ENCODE data around the gene LITAFD. TPM values are rescaled to one million over a fixed set of nuclear protein-coding genes. Genes with fewer than 3 reads are reported as not detected.

Gene LITAFD
- total and polyA plus RNA-seq, 9 donors, result not detected

DNA sequence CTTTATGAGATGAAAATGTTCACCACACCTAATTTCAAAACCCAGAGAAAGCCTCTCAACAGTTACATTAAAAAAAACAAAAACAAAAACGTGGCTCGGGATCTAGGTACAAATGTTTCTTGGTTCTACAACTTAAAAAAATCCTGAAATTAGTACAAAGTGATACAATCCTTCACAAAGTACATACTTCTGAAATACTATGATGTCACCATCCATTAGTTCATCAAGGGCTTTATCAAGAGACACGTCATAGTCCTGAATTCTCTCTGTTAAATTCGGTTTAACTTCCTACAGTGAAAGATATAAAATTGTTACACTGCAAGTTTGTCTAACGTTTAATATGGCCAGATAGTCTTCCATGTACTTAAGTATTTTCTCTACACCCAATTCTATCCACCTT, 18.2 kb downstream of the LITAFD start:
- TF ChIP-seq EP300 (IDR thresholded peaks at IDR 0.05) (no peak), CTCF (IDR thresholded peaks at IDR 0.05) (no peak), POLR2A (IDR thresholded peaks at IDR 0.05) (no peak)
- no peak for DNase-seq
- no peak overlapping the region for H3K4me3 ChIP-seq
- intact Hi-C loops (cut with DNase I), result no loop called here
- no peaks in the 10 kb centered on the region for H3K36me3 ChIP-seq
- 67 to 74% (median 68%) methylated on average over 5 of the region's 5 CpGs for WGBS, 3 donors
- H3K4me1 ChIP-seq (ENCODE audit: insufficient read depth), result no peaks in the 10 kb centered on the region
- H3K9me3 ChIP-seq, result no peaks in the 10 kb centered on the region
- H3K27me3 ChIP-seq, result no peaks in the 10 kb centered on the region
- H3K27ac ChIP-seq, result no peak overlapping the region

GRCh38 chr16:8901320-8901861, 19.2 kb downstream of the LITAFD start:
- H3K36me3 ChIP-seq, result no peaks in the 10 kb centered on the region
- intact Hi-C loops (cut with DNase I), result no loop called here
- no peaks in the 10 kb centered on the region for H3K27me3 ChIP-seq
- WGBS, 3 donors, result 75 to 83% (median 76%) methylated on average over 13 of the region's 13 CpGs
- TF ChIP-seq CTCF (IDR thresholded peaks at IDR 0.05) (no peak), POLR2A (IDR thresholded peaks at IDR 0.05) (no peak), EP300 (IDR thresholded peaks at IDR 0.05) (no peak)
- DNase-seq, result no peak
- no peaks in the 10 kb centered on the region for H3K9me3 ChIP-seq
- no peaks in the 10 kb centered on the region for H3K4me1 ChIP-seq (ENCODE audit: insufficient read depth)
- no peak overlapping the region for H3K27ac ChIP-seq
- H3K4me3 ChIP-seq, result no peak overlapping the region

GRCh38 chr16:8903004-8903403, 20.9 kb downstream of the LITAFD start:
- H3K36me3 ChIP-seq, result no peaks in the 10 kb centered on the region

GRCh38 chr16:8904018-8904430, 21.9 kb downstream of the LITAFD start:
- H3K4me1 ChIP-seq (ENCODE audit: insufficient read depth), result no peaks in the 10 kb centered on the region
- no peak for TF ChIP-seq CTCF (IDR thresholded peaks at IDR 0.05)
- TF ChIP-seq EP300 (IDR thresholded peaks at IDR 0.05), result no peak
- TF ChIP-seq POLR2A (IDR thresholded peaks at IDR 0.05), result no peak
- no peak for DNase-seq
- intact Hi-C loops (cut with DNase I), result no loop called here
- H3K36me3 ChIP-seq, result no peaks in the 10 kb centered on the region
- no peak overlapping the region for H3K27ac ChIP-seq
- H3K27me3 ChIP-seq, result no peaks in the 10 kb centered on the region
- 85 to 90% (median 85%) methylated on average over 8 of the region's 8 CpGs for WGBS, 3 donors
- no peak overlapping the region for H3K4me3 ChIP-seq
- no peaks in the 10 kb centered on the region for H3K9me3 ChIP-seq

More at GRCh38 chr16:8903004-8903403, 20.9 kb downstream of the LITAFD start:
- WGBS, 3 donors, result 91 to 92% (median 91%) methylated on average over 9 of the region's 9 CpGs
- no peak overlapping the region for H3K4me3 ChIP-seq
- no peak for DNase-seq
- H3K9me3 ChIP-seq, result no peaks in the 10 kb centered on the region
- no peaks in the 10 kb centered on the region for H3K27me3 ChIP-seq
- TF ChIP-seq CTCF (IDR thresholded peaks at IDR 0.05) (no peak), POLR2A (IDR thresholded peaks at IDR 0.05) (no peak), EP300 (IDR thresholded peaks at IDR 0.05) (no peak)
- no peaks in the 10 kb centered on the region for H3K4me1 ChIP-seq (ENCODE audit: insufficient read depth)
- H3K27ac ChIP-seq, result no peak overlapping the region
- intact Hi-C loops (cut with DNase I), result no loop called here
